GM23338 (cell line): ENCODE results near the gene PYGB. TPM values are rescaled to one million over a fixed set of nuclear protein-coding genes. Genes with fewer than 3 reads are reported as not detected.

Experiments used
- ATAC-seq: fragments of 200-7000 bp; cut with Tn5 transposase; 3 replicates; pipeline ENCODE4 v1.9.1; 2020
- DNase-seq: peaks from one replicate; pipeline ENCODE4 v3.0.0-alpha.2; 2015; ENCODE audit warnings: low spot score
- H2AFZ ChIP-seq: fragments of 200-600 bp; sonication (generic); 2 replicates; pipeline ENCODE4 v1.8.0; 2016; ENCODE audit warnings: antibody characterized with exemption, mild to moderate bottlenecking, moderate library complexity
- H3F3A ChIP-seq: fragments of 200-600 bp; sonication (generic); replicated peaks from 2 replicates; pipeline ENCODE4 v1.8.0; 2017; ENCODE audit warnings: antibody characterized with exemption, mixed run types, low read depth
- H3K27ac ChIP-seq: fragments of 200-600 bp; sonication (generic); 2 replicates; pipeline ENCODE4 v1.6.1; 2016; ENCODE audit warnings: low read depth
- H3K27me3 ChIP-seq: fragments of 200-600 bp; sonication (generic); 2 replicates; pipeline ENCODE4 v1.8.0; 2016; ENCODE audit warnings: mild to moderate bottlenecking, mixed run types, moderate library complexity; ENCODE audit not compliant: insufficient read depth
- H3K36me3 ChIP-seq: fragments of 200-600 bp; sonication (generic); 2 replicates; pipeline ENCODE4 v1.8.0; 2016; ENCODE audit warnings: mild to moderate bottlenecking; ENCODE audit not compliant: insufficient read depth
- H3K4me1 ChIP-seq: fragments of 200-600 bp; sonication (generic); 2 replicates; pipeline ENCODE4 v1.8.0; 2016; ENCODE audit warnings: mild to moderate bottlenecking, moderate library complexity; ENCODE audit not compliant: insufficient read depth
- H3K4me2 ChIP-seq: fragments of 200-600 bp; sonication (generic); 2 replicates; pipeline ENCODE4 v1.7.1; 2017; ENCODE audit warnings: mixed run types
- H3K4me3 ChIP-seq: fragments of 200-600 bp; sonication (generic); 2 replicates; pipeline ENCODE4 v1.6.1; 2016; ENCODE audit warnings: mixed run types
- H3K79me2 ChIP-seq: fragments of 200-600 bp; sonication (generic); replicated peaks from 2 replicates; pipeline ENCODE4 v1.8.0; 2017; ENCODE audit warnings: mild to moderate bottlenecking; ENCODE audit not compliant: insufficient read depth
- H3K9me2 ChIP-seq: fragments of 200-600 bp; sonication (generic); 2 replicates; pipeline ENCODE4 v1.8.0; 2017; ENCODE audit not compliant: insufficient read depth
- H4K20me1 ChIP-seq: fragments of 200-600 bp; sonication (generic); replicated peaks from 2 replicates; pipeline ENCODE4 v1.8.0; 2017; ENCODE audit warnings: mild to moderate bottlenecking; ENCODE audit not compliant: insufficient read depth
- H3K27ac Mint-ChIP-seq: 2 replicates; pipeline ENCODE4 v1.8.0; 2020; ENCODE audit warnings: inconsistent platforms, mild to moderate bottlenecking, moderate library complexity, mixed read lengths
- H3K27me3 Mint-ChIP-seq: 3 replicates; pipeline ENCODE4 v1.8.0; 2022; ENCODE audit warnings: low read depth, mild to moderate bottlenecking, moderate library complexity, mixed read lengths, inconsistent platforms; ENCODE audit not compliant: insufficient read depth, poor library complexity
- H3K36me3 Mint-ChIP-seq: 3 replicates; pipeline ENCODE4 v1.8.0; 2021; ENCODE audit warnings: low read depth, mild to moderate bottlenecking, inconsistent platforms, moderate library complexity, mixed read lengths
- H3K4me1 Mint-ChIP-seq: 3 replicates; pipeline ENCODE4 v1.8.0; 2020; ENCODE audit warnings: mild to moderate bottlenecking, inconsistent platforms, mixed read lengths
- H3K4me3 Mint-ChIP-seq: 3 replicates; pipeline ENCODE4 v1.8.0; 2021; ENCODE audit warnings: moderate library complexity, mild to moderate bottlenecking, inconsistent platforms, mixed read lengths
- H3K9me3 Mint-ChIP-seq: 3 replicates; pipeline ENCODE4 v1.8.0; 2020; ENCODE audit warnings: moderate library complexity, mild to moderate bottlenecking, inconsistent platforms, mixed read lengths
- CREB1 ChIP-seq: fragments of 250-450 bp; sonication (Bioruptor Pico); IDR thresholded peaks from 2 replicates; pipeline ENCODE4 v1.5.0; 2020; ENCODE audit warnings: low read depth, mild to moderate bottlenecking, moderate library complexity
- EZH2 ChIP-seq: fragments of 200-600 bp; sonication (generic); IDR thresholded peaks from one replicate; pipeline ENCODE4 v1.8.0; 2017; ENCODE audit warnings: antibody characterized with exemption, mild to moderate bottlenecking, low read depth; ENCODE audit not compliant: unreplicated experiment
- EZH2phosphoT487 ChIP-seq: fragments of 200-600 bp; sonication (generic); IDR thresholded peaks from one replicate; pipeline ENCODE4 v1.8.1; 2018; ENCODE audit warnings: antibody characterized with exemption; ENCODE audit not compliant: unreplicated experiment
- JUNB ChIP-seq: IDR thresholded peaks from one replicate; pipeline ENCODE4 v1.6.1; 2016; ENCODE audit warnings: antibody characterized with exemption; ENCODE audit not compliant: unreplicated experiment
- NANOG ChIP-seq: IDR thresholded peaks from 2 replicates; pipeline ENCODE4 v1.6.1; 2016; ENCODE audit warnings: antibody characterized with exemption, borderline replicate concordance
- POLR2AphosphoS5 ChIP-seq: IDR thresholded peaks from 2 replicates; pipeline ENCODE4 v1.6.1; 2016; ENCODE audit warnings: antibody characterized with exemption, low read depth
- STAT1 ChIP-seq: IDR thresholded peaks from one replicate; pipeline ENCODE4 v1.6.1; 2016; ENCODE audit warnings: antibody characterized with exemption; ENCODE audit not compliant: unreplicated experiment
- ZNF331 ChIP-seq: fragments of 250-450 bp; sonication (Bioruptor Pico); IDR thresholded peaks from 2 replicates; pipeline ENCODE4 v1.5.0; 2020; ENCODE audit warnings: low read depth, mild to moderate bottlenecking, moderate library complexity
- polyA plus RNA-seq: library from polyadenylated mRNA; unstranded; fragments of >200 nt; fragmentation: Nextera tagmentation; extraction: Ambion mirVana; gene quantifications from 2 replicates; pipeline ENCODE4 v1.2.1, GENCODE V29; 2016
- total RNA-seq: library from RNA; depleted of rRNA; stranded (reverse); fragments of >200 nt; shearing (Covaris generic); gene quantifications from 2 replicates; pipeline ENCODE4 v1.2.3, GENCODE V29; 2014
- TF ChIP-seq, protein P1 (sequence below): IDR thresholded peaks from 2 replicates; pipeline ENCODE4 v1.6.1; 2016; ENCODE audit warnings: antibody characterized with exemption
- TF ChIP-seq, protein P2 (sequence below): IDR thresholded peaks from one replicate; pipeline ENCODE4 v1.6.1; 2018; ENCODE audit warnings: antibody characterized with exemption; ENCODE audit not compliant: unreplicated experiment
- TF ChIP-seq, protein P3 (sequence below), 2 experiments: fragments of 200-600 bp in 1 of 2; sonication (generic) in 1 of 2; conservative IDR thresholded peaks; 2 replicates each; pipeline versions ENCODE4 v1.5.1 to v1.6.1; 2016 to 2017; ENCODE audit warnings: antibody characterized with exemption in 2 of 2, low read depth in 2 of 2, mild to moderate bottlenecking in 2 of 2, moderate library complexity in 1 of 2
- TF ChIP-seq, protein P4 (sequence below): fragments of 250-450 bp; sonication (Bioruptor Pico); IDR thresholded peaks from 2 replicates; pipeline ENCODE4 v1.5.0; 2020; ENCODE audit warnings: mild to moderate bottlenecking, moderate library complexity

The PYGB gene
- total and polyA plus RNA-seq, 2 experiments from 2014 or later, result 15.6 to 64.0 TPM

DNA sequence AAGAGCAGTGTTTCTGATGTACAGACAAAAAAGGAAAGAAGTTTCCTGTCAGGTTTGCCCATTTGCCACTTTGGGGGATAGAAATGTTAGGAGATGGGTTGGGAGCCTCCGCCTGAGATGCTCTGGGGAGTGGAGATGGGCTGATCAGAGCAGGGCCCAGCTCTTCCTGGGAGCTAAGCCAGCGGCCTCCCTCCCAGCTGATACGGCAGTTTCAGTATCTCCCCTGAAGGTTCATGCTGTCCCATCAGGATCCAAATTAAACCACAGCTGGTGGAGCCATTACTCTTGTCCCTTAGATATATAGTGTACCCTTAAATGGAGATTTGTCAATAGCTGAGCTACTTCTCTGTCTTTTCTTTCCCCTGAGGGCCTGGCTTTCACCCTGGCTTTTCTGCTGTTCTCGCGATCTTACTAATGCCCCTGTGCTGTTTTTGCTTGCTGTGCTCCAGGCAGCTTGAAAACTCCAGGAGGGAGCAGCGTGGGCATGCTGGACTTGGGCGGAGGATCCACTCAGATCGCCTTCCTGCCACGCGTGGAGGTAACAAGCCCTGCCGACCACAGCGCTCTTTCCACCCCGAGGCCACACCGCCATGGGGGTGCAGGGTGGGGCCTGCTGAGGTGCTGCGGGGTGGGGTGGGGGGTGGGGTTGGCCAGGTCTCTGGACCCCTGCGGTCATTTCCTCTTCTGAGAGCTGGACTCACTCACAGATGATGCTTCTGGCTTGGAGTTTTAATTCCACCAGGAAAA, 31.5 kb upstream of the PYGB start:
- Histone ChIP-seq H4K20me1 (0 out of 2 replicates have a peak, but pooled peaks cover 5% of the 10 kb centered on the region), H3K4me3 (no peak overlapping the region), H3K79me2 (no peaks in the 10 kb centered on the region), H3K36me3 (no peaks in the 10 kb centered on the region), H3K27me3 (no peaks in the 10 kb centered on the region), H3F3A (no peaks in the 10 kb centered on the region), H2AFZ (no peak overlapping the region), H3K9me2 (no peaks in the 10 kb centered on the region), H3K4me2 (no peak overlapping the region), H3K27ac (no peak overlapping the region), H3K4me1 (no peaks in the 10 kb centered on the region)
- H3K4me3 Mint-ChIP-seq, result no peak overlapping the region
- no peak overlapping the region for H3K27ac Mint-ChIP-seq
- TF ChIP-seq, protein P1, sequence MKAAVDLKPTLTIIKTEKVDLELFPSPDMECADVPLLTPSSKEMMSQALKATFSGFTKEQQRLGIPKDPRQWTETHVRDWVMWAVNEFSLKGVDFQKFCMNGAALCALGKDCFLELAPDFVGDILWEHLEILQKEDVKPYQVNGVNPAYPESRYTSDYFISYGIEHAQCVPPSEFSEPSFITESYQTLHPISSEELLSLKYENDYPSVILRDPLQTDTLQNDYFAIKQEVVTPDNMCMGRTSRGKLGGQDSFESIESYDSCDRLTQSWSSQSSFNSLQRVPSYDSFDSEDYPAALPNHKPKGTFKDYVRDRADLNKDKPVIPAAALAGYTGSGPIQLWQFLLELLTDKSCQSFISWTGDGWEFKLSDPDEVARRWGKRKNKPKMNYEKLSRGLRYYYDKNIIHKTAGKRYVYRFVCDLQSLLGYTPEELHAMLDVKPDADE, result no peak
- TF ChIP-seq, protein P2, sequence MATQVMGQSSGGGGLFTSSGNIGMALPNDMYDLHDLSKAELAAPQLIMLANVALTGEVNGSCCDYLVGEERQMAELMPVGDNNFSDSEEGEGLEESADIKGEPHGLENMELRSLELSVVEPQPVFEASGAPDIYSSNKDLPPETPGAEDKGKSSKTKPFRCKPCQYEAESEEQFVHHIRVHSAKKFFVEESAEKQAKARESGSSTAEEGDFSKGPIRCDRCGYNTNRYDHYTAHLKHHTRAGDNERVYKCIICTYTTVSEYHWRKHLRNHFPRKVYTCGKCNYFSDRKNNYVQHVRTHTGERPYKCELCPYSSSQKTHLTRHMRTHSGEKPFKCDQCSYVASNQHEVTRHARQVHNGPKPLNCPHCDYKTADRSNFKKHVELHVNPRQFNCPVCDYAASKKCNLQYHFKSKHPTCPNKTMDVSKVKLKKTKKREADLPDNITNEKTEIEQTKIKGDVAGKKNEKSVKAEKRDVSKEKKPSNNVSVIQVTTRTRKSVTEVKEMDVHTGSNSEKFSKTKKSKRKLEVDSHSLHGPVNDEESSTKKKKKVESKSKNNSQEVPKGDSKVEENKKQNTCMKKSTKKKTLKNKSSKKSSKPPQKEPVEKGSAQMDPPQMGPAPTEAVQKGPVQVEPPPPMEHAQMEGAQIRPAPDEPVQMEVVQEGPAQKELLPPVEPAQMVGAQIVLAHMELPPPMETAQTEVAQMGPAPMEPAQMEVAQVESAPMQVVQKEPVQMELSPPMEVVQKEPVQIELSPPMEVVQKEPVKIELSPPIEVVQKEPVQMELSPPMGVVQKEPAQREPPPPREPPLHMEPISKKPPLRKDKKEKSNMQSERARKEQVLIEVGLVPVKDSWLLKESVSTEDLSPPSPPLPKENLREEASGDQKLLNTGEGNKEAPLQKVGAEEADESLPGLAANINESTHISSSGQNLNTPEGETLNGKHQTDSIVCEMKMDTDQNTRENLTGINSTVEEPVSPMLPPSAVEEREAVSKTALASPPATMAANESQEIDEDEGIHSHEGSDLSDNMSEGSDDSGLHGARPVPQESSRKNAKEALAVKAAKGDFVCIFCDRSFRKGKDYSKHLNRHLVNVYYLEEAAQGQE, result no peak
- TF ChIP-seq EZH2, result no peak
- no peak for TF ChIP-seq NANOG
- TF ChIP-seq CREB1 (CRISPR knock-in tag), result no peak
- TF ChIP-seq, protein P3, sequence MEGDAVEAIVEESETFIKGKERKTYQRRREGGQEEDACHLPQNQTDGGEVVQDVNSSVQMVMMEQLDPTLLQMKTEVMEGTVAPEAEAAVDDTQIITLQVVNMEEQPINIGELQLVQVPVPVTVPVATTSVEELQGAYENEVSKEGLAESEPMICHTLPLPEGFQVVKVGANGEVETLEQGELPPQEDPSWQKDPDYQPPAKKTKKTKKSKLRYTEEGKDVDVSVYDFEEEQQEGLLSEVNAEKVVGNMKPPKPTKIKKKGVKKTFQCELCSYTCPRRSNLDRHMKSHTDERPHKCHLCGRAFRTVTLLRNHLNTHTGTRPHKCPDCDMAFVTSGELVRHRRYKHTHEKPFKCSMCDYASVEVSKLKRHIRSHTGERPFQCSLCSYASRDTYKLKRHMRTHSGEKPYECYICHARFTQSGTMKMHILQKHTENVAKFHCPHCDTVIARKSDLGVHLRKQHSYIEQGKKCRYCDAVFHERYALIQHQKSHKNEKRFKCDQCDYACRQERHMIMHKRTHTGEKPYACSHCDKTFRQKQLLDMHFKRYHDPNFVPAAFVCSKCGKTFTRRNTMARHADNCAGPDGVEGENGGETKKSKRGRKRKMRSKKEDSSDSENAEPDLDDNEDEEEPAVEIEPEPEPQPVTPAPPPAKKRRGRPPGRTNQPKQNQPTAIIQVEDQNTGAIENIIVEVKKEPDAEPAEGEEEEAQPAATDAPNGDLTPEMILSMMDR (conservative IDR thresholded peaks at IDR 0.05; ENCODE audit: low read depth in 2 of 2), result no peak
- TF ChIP-seq, protein P4, sequence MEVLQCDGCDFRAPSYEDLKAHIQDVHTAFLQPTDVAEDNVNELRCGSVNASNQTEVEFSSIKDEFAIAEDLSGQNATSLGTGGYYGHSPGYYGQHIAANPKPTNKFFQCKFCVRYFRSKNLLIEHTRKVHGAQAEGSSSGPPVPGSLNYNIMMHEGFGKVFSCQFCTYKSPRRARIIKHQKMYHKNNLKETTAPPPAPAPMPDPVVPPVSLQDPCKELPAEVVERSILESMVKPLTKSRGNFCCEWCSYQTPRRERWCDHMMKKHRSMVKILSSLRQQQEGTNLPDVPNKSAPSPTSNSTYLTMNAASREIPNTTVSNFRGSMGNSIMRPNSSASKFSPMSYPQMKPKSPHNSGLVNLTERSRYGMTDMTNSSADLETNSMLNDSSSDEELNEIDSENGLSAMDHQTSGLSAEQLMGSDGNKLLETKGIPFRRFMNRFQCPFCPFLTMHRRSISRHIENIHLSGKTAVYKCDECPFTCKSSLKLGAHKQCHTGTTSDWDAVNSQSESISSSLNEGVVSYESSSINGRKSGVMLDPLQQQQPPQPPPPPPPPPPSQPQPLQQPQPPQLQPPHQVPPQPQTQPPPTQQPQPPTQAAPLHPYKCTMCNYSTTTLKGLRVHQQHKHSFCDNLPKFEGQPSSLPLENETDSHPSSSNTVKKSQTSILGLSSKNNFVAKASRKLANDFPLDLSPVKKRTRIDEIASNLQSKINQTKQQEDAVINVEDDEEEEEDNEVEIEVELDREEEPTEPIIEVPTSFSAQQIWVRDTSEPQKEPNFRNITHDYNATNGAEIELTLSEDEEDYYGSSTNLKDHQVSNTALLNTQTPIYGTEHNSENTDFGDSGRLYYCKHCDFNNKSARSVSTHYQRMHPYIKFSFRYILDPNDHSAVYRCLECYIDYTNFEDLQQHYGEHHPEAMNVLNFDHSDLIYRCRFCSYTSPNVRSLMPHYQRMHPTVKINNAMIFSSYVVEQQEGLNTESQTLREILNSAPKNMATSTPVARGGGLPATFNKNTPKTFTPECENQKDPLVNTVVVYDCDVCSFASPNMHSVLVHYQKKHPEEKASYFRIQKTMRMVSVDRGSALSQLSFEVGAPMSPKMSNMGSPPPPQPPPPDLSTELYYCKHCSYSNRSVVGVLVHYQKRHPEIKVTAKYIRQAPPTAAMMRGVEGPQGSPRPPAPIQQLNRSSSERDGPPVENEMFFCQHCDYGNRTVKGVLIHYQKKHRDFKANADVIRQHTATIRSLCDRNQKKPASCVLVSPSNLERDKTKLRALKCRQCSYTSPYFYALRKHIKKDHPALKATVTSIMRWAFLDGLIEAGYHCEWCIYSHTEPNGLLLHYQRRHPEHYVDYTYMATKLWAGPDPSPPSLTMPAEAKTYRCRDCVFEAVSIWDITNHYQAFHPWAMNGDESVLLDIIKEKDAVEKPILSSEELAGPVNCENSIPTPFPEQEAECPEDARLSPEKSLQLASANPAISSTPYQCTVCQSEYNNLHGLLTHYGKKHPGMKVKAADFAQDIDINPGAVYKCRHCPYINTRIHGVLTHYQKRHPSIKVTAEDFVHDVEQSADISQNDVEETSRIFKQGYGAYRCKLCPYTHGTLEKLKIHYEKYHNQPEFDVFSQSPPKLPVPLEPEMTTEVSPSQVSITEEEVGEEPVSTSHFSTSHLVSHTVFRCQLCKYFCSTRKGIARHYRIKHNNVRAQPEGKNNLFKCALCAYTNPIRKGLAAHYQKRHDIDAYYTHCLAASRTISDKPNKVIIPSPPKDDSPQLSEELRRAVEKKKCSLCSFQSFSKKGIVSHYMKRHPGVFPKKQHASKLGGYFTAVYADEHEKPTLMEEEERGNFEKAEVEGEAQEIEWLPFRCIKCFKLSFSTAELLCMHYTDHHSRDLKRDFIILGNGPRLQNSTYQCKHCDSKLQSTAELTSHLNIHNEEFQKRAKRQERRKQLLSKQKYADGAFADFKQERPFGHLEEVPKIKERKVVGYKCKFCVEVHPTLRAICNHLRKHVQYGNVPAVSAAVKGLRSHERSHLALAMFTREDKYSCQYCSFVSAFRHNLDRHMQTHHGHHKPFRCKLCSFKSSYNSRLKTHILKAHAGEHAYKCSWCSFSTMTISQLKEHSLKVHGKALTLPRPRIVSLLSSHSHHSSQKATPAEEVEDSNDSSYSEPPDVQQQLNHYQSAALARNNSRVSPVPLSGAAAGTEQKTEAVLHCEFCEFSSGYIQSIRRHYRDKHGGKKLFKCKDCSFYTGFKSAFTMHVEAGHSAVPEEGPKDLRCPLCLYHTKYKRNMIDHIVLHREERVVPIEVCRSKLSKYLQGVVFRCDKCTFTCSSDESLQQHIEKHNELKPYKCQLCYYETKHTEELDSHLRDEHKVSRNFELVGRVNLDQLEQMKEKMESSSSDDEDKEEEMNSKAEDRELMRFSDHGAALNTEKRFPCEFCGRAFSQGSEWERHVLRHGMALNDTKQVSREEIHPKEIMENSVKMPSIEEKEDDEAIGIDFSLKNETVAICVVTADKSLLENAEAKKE (CRISPR knock-in tag), result no peak
- TF ChIP-seq STAT1, result no peak
- no peak for TF ChIP-seq JUNB
- no peak for TF ChIP-seq ZNF331 (CRISPR knock-in tag)
- no peak for TF ChIP-seq EZH2phosphoT487
- no peak for TF ChIP-seq POLR2AphosphoS5
- DNase-seq (no peak), ATAC-seq (no peak)
- H3K27me3 Mint-ChIP-seq, result peaks cover 4% of the 10 kb centered on the region
- peaks cover 10% of the 10 kb centered on the region; the same call in 2 of the 3 replicates for H3K36me3 Mint-ChIP-seq
- H3K4me1 Mint-ChIP-seq, result peaks cover 2% of the 10 kb centered on the region; the same call in 1 of the 3 replicates
- H3K9me3 Mint-ChIP-seq, result no peaks in the 10 kb centered on the region
